HepG2 (cell line): ENCODE results near the gene HAGHL.

ENCODE experiments used
- CEBPZ ChIP-seq: IDR thresholded peaks from 2 replicates; pipeline ENCODE4 v1.6.1; 2012; ENCODE audit warnings: low read length, improper control_type of control experiment
- CTCF ChIP-seq: sonication (generic); formaldehyde crosslinking; IDR thresholded peaks from 2 replicates; pipeline ENCODE4 v1.5.0; 2020; ENCODE audit warnings: mild to moderate bottlenecking, missing genetic modification reagents, moderate library complexity
- EZH2 ChIP-seq: conservative IDR thresholded peaks from 2 replicates; pipeline ENCODE4 v1.6.1; 2012; ENCODE audit warnings: mild to moderate bottlenecking, low read depth, low read length, moderate library complexity
- GABPA ChIP-seq, 2 experiments: IDR thresholded peaks; 2 replicates each; pipeline ENCODE4 v1.6.1; 2011 to 2016; ENCODE audit warnings: low read depth in 2 of 2, low read length in 1 of 2, missing biosample characterization in 1 of 2, missing genetic modification characterization in 1 of 2
- GLI4 ChIP-seq: sonication (generic); formaldehyde crosslinking; IDR thresholded peaks from 2 replicates; pipeline ENCODE4 v1.5.1; 2020; ENCODE audit warnings: missing genetic modification reagents, mild to moderate bottlenecking, moderate library complexity, borderline replicate concordance
- HNRNPUL1 ChIP-seq: fragments of 200-400 bp; formaldehyde crosslinking; IDR thresholded peaks from 2 replicates; pipeline ENCODE4 v1.6.1; 2017; ENCODE audit warnings: low read depth, mild to moderate bottlenecking, low read length, moderate library complexity
- JUN ChIP-seq: sonication (generic); formaldehyde crosslinking; IDR thresholded peaks from 2 replicates; pipeline ENCODE4 v1.4.0; 2020; ENCODE audit warnings: mild to moderate bottlenecking, missing genetic modification reagents
- NFRKB ChIP-seq: fragments of 450-650 bp; IDR thresholded peaks from 2 replicates; pipeline ENCODE4 v1.6.1; 2017
- POLR2AphosphoS5 ChIP-seq: IDR thresholded peaks from 2 replicates; pipeline ENCODE4 v1.6.1; 2012; ENCODE audit warnings: low read depth, low read length
- RFX5 ChIP-seq: IDR thresholded peaks from 2 replicates; pipeline ENCODE4 v1.6.1; 2011; ENCODE audit warnings: low read depth, low read length, improper control_type of control experiment
- SP1 ChIP-seq, 2 experiments: fragments of 450-650 bp in 1 of 2; sonication (generic) in 1 of 2; formaldehyde crosslinking in 1 of 2; IDR thresholded peaks; 2 replicates each; pipeline versions ENCODE4 v1.4.0 to v1.6.1; 2016 to 2020; ENCODE audit warnings: missing genetic modification reagents in 1 of 2
- TCF12 ChIP-seq, 2 experiments: fragments of 450-650 bp in 1 of 2; sonication (generic) in 1 of 2; formaldehyde crosslinking in 1 of 2; IDR thresholded peaks; 2 replicates each; pipeline versions ENCODE4 v1.6.1 to v1.8.0; 2017 to 2022; ENCODE audit warnings: antibody characterized with exemption in 1 of 2, mild to moderate bottlenecking in 1 of 2, missing genetic modification reagents in 1 of 2, moderate library complexity in 1 of 2
- ZNF350 ChIP-seq: sonication (generic); formaldehyde crosslinking; IDR thresholded peaks from 2 replicates; pipeline ENCODE4 v1.4.0; 2020; ENCODE audit warnings: mild to moderate bottlenecking, low read depth, missing genetic modification reagents, borderline replicate concordance

GRCh38 chr16:739560-740458 is 12.9 kb downstream of the HAGHL start:
- TF ChIP-seq CEBPZ, result no peak
- no peak for TF ChIP-seq EZH2
- no peak for TF ChIP-seq CTCF (CRISPR knock-in tag)
- no peak for TF ChIP-seq JUN (CRISPR knock-in tag)
- TF ChIP-seq ZNF350 (CRISPR knock-in tag), result no peak
- no peak for TF ChIP-seq TCF12 (IDR thresholded peaks at IDR 0.05)
- no peak for TF ChIP-seq TCF12 (CRISPR knock-in tag; IDR thresholded peaks at IDR 0.05)
- no peak for TF ChIP-seq NFRKB
- TF ChIP-seq SP1 (IDR thresholded peaks at IDR 0.05), result no peak
- no peak; the same call in 1 of the 2 replicates for TF ChIP-seq SP1 (CRISPR knock-in tag; IDR thresholded peaks at IDR 0.05)
- TF ChIP-seq GLI4 (CRISPR knock-in tag), result no peak
- TF ChIP-seq RFX5, result no peak
- TF ChIP-seq GABPA (IDR thresholded peaks at IDR 0.05; ENCODE audit: low read depth, low read length), result no peak
- peak; percentile 26 for TF ChIP-seq GABPA (CRISPR knock-in tag; IDR thresholded peaks at IDR 0.05; ENCODE audit: low read depth)
- peak; percentile 69 for TF ChIP-seq POLR2AphosphoS5
- no peak for TF ChIP-seq HNRNPUL1
